Smooth muscle cell (in vitro differentiated cells): ENCODE results near the gene GSK3B. TPM values are rescaled to one million over a fixed set of nuclear protein-coding genes. Genes with fewer than 3 reads are reported as not detected.

Experiments
- DNase-seq: peaks from one replicate; lab custom pipeline; 2025; ENCODE audit not compliant: unreplicated experiment; lab: John Stamatoyannopoulos, UW
- H2AFZ ChIP-seq: fragments of 200-600 bp; sonication (generic); 2 replicates; pipeline ENCODE4 v1.6.0; 2016; ENCODE audit warnings: antibody characterized with exemption, low read depth, mild to moderate bottlenecking
- H3F3A ChIP-seq: fragments of 200-600 bp; sonication (generic); 2 replicates; pipeline ENCODE4 v1.6.0; 2017; ENCODE audit warnings: antibody characterized with exemption, low read depth
- H3K27ac ChIP-seq: fragments of 200-600 bp; sonication (generic); 2 replicates; pipeline ENCODE4 v1.5.1; 2016; ENCODE audit warnings: low read depth, mild to moderate bottlenecking
- H3K27me3 ChIP-seq: fragments of 200-600 bp; sonication (generic); 2 replicates; pipeline ENCODE4 v1.6.1; 2016; ENCODE audit warnings: low read depth, mild to moderate bottlenecking
- H3K36me3 ChIP-seq: fragments of 200-600 bp; sonication (generic); 2 replicates; pipeline ENCODE4 v1.5.1; 2016; ENCODE audit warnings: low read depth
- H3K4me1 ChIP-seq: fragments of 200-600 bp; sonication (generic); 2 replicates; pipeline ENCODE4 v1.5.1; 2016; ENCODE audit warnings: low read depth
- H3K4me2 ChIP-seq: fragments of 200-600 bp; sonication (generic); 2 replicates; pipeline ENCODE4 v1.6.0; 2016; ENCODE audit warnings: mild to moderate bottlenecking
- H3K4me3 ChIP-seq: fragments of 200-600 bp; sonication (generic); 2 replicates; pipeline ENCODE4 v1.5.1; 2016; ENCODE audit warnings: mild to moderate bottlenecking
- H3K79me2 ChIP-seq: fragments of 200-600 bp; sonication (generic); 2 replicates; pipeline ENCODE4 v1.6.0; 2016; ENCODE audit warnings: low read depth, mild to moderate bottlenecking
- H3K9ac ChIP-seq: fragments of 200-600 bp; sonication (generic); 2 replicates; pipeline ENCODE4 v1.6.0; 2016; ENCODE audit warnings: low read depth
- H3K9me3 ChIP-seq: fragments of 200-600 bp; sonication (generic); replicated peaks from 2 replicates; pipeline ENCODE4 v1.5.1; 2016; ENCODE audit warnings: low read depth
- H4K20me1 ChIP-seq: fragments of 200-600 bp; sonication (generic); 2 replicates; pipeline ENCODE4 v1.6.0; 2016; ENCODE audit warnings: low read depth
- WGBS: methylation state at CpG from one replicate; pipeline ENCODE4 v1.1.7; 2016; ENCODE audit warnings: low lambda C conversion rate; 5-methylcytosine and 5-hydroxymethylcytosine counted together
- polyA plus RNA-seq: library from polyadenylated mRNA; unstranded; fragments of >200 nt; fragmentation: Nextera tagmentation; extraction: Ambion mirVana; gene quantifications from 2 replicates; pipeline ENCODE4 v1.2.1, GENCODE V29; 2016
- total RNA-seq: library from RNA; depleted of rRNA; stranded (reverse); fragments of >200 nt; gene quantifications from 2 replicates; pipeline ENCODE4 v1.2.3, GENCODE V29; 2014
- TF ChIP-seq, protein P1 (sequence below): fragments of 200-600 bp; sonication (generic); IDR thresholded peaks from 2 replicates; pipeline ENCODE4 v1.5.1; 2017; ENCODE audit warnings: borderline replicate concordance, mild to moderate bottlenecking, antibody characterized with exemption; ENCODE audit not compliant: insufficient read depth, poor library complexity, severe bottlenecking

Gene GSK3B
- total and polyA plus RNA-seq, 2 experiments from 2014 or later = 27.3 to 61.8 TPM

DNA sequence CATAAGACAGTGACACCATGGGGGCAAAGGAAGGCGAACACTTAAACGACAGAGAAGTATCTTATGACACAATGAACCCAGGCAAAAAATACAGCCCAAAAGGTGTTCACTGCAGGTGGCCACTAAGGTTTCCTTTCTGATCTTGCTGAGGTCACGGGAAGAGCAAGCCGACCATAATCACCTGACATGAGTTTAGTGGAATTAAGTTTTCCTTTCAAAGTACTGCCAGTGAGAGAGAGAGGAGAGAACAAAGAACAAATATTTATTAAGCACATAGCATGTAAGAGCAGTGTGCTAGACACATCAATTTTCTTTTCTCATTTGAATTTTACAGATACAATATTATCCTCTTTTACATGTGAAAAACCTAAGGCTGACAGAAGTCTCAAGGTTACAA is 210.1 kb downstream of the GSK3B start:
- Histone ChIP-seq H3K4me1 (no peaks in the 10 kb centered on the region), H4K20me1 (peaks cover 47% of the 10 kb centered on the region), H3K4me2 (no peak overlapping the region), H3K9ac (no peak overlapping the region), H2AFZ (no peak overlapping the region), H3F3A (no peaks in the 10 kb centered on the region), H3K79me2 (no peaks in the 10 kb centered on the region), H3K27me3 (no peaks in the 10 kb centered on the region), H3K9me3 (no peaks in the 10 kb centered on the region), H3K36me3 (peaks cover 17% of the 10 kb centered on the region), H3K27ac (no peak overlapping the region), H3K4me3 (no peak overlapping the region)
- DNase-seq = no peak
- 96% methylated on average over 4 of the region's 4 CpGs for WGBS
- TF ChIP-seq, protein P1, sequence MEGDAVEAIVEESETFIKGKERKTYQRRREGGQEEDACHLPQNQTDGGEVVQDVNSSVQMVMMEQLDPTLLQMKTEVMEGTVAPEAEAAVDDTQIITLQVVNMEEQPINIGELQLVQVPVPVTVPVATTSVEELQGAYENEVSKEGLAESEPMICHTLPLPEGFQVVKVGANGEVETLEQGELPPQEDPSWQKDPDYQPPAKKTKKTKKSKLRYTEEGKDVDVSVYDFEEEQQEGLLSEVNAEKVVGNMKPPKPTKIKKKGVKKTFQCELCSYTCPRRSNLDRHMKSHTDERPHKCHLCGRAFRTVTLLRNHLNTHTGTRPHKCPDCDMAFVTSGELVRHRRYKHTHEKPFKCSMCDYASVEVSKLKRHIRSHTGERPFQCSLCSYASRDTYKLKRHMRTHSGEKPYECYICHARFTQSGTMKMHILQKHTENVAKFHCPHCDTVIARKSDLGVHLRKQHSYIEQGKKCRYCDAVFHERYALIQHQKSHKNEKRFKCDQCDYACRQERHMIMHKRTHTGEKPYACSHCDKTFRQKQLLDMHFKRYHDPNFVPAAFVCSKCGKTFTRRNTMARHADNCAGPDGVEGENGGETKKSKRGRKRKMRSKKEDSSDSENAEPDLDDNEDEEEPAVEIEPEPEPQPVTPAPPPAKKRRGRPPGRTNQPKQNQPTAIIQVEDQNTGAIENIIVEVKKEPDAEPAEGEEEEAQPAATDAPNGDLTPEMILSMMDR = no peak

DNA sequence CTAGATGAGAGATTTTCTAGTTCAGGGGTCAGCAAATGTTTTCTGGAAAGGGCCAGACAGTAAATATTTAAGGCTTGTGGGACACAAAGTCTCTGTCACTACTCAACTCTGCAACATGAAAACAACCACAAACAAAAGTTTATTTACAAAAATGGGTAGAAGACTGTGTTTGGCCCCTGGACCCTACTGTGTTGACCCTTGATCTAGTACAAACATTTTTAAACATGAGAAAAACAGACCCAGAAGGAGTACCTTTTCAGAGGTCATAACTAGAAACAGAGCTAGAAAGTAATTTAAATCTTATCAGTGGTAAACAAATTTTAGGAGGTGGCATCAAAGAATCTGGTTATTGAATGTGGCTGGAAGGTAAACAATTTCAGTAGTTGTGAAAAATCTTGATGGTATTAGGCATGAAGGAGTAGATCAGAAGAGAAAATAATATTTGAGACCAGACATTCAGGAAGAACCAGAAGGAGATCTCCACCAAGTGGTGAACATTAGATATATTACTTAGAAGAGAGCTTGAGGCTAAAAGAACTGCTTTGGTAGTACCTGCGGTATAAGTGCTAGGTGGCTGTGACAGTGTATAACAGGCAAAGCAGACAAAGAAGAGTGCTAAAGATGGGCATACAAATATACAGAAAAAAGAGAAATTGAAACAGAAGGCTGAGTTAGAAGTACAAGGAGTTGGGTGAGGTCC is 210.6 kb downstream of the GSK3B start:
- Histone ChIP-seq H3K27ac (no peak overlapping the region), H3K36me3 (peaks cover 17% of the 10 kb centered on the region), H3K9me3 (no peaks in the 10 kb centered on the region), H3K9ac (no peak overlapping the region), H3K4me3 (no peak overlapping the region), H3F3A (no peaks in the 10 kb centered on the region), H3K79me2 (no peaks in the 10 kb centered on the region), H4K20me1 (peaks cover 48% of the 10 kb centered on the region), H3K4me2 (no peak overlapping the region), H3K27me3 (no peaks in the 10 kb centered on the region), H2AFZ (no peak overlapping the region), H3K4me1 (no peaks in the 10 kb centered on the region)
- TF ChIP-seq, protein P1 = no peak
- DNase-seq = no peak
- 96% methylated on average over 1 of the region's 1 CpG for WGBS

DNA sequence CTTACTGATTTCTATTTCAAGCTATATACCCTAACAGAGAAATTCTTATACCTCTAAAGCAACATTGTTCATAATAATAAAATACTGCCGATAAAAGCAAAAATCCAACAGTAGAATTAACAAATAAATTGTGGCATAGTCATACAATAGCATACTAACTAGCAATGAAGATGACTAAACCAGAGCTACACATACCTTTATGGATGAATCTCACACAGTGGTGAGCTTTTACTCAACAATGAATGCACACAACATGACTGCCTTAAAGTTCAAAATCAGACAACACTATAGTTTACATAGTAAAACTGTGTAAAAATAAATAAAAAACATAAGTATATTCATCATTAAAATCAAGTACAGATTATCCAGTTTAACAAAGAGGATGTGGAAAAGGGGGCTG is 213.3 kb downstream of the GSK3B start:
- DNase-seq = no peak
- Histone ChIP-seq H3K36me3 (peaks cover 10% of the 10 kb centered on the region), H3F3A (no peaks in the 10 kb centered on the region)

More for the DNA sequence above, 213.3 kb downstream of the GSK3B start:
- no peak overlapping the region for H2AFZ ChIP-seq
- 96% methylated on average over 1 of the region's 1 CpG for WGBS
- peaks cover 32% of the 10 kb centered on the region for H4K20me1 ChIP-seq
- H3K9me3 ChIP-seq = no peaks in the 10 kb centered on the region
- no peak overlapping the region for H3K4me2 ChIP-seq
- TF ChIP-seq, protein P1 = no peak
- H3K27me3 ChIP-seq = no peaks in the 10 kb centered on the region
- H3K9ac ChIP-seq = no peak overlapping the region
- H3K79me2 ChIP-seq = no peaks in the 10 kb centered on the region
- H3K4me3 ChIP-seq = no peak overlapping the region
- H3K4me1 ChIP-seq = no peaks in the 10 kb centered on the region
- no peak overlapping the region for H3K27ac ChIP-seq
